ENCODE results near the gene OLIG1. TPM values are rescaled to one million over a fixed set of nuclear protein-coding genes. Genes with fewer than 3 reads are reported as not detected.

Gene OLIG1
- total RNA-seq, 1 donor from 2014 or later: not detected

DNA sequence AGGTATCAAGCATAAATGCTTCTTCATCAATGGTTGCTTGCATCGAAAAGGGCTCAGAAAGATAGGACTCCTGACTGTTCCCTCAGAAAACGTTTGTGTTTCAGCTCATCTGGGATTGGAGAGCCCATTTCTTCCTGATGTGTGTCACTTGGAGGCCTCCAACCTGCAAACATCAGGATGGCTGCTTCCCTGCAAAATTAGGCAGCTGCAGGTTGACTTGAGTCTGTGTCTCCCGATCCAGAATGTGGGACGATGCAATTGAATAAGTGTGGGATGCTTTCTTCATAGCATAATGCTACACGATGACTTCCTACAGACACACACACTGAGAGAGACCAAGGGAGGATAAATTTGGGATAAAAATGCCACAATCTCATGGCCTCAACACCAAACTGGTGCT, 42.2 kb downstream of the OLIG1 start:
- Histone ChIP-seq H3K27me3 (no peaks in the 10 kb centered on the region), H3K9me3 (no peaks in the 10 kb centered on the region), H3K4me3 (no peak overlapping the region), H3K27ac (no peak overlapping the region), H3K36me3 (no peaks in the 10 kb centered on the region), H3K4me1 (peaks cover 8% of the 10 kb centered on the region)
- DNase-seq (ENCODE audit: extremely low spot score in 2 of 2): no peak
- TF ChIP-seq POLR2AphosphoS5 (IDR thresholded peaks at IDR 0.05; ENCODE audit: insufficient read depth in 1 of 2, low read depth in 1 of 2) (no peak), POLR2A (IDR thresholded peaks at IDR 0.05) (no peak)
- TF ChIP-seq, protein P1, sequence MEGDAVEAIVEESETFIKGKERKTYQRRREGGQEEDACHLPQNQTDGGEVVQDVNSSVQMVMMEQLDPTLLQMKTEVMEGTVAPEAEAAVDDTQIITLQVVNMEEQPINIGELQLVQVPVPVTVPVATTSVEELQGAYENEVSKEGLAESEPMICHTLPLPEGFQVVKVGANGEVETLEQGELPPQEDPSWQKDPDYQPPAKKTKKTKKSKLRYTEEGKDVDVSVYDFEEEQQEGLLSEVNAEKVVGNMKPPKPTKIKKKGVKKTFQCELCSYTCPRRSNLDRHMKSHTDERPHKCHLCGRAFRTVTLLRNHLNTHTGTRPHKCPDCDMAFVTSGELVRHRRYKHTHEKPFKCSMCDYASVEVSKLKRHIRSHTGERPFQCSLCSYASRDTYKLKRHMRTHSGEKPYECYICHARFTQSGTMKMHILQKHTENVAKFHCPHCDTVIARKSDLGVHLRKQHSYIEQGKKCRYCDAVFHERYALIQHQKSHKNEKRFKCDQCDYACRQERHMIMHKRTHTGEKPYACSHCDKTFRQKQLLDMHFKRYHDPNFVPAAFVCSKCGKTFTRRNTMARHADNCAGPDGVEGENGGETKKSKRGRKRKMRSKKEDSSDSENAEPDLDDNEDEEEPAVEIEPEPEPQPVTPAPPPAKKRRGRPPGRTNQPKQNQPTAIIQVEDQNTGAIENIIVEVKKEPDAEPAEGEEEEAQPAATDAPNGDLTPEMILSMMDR (IDR thresholded peaks at IDR 0.05): no peak
- intact Hi-C loops (cut with DNase I): no loop called here

DNA sequence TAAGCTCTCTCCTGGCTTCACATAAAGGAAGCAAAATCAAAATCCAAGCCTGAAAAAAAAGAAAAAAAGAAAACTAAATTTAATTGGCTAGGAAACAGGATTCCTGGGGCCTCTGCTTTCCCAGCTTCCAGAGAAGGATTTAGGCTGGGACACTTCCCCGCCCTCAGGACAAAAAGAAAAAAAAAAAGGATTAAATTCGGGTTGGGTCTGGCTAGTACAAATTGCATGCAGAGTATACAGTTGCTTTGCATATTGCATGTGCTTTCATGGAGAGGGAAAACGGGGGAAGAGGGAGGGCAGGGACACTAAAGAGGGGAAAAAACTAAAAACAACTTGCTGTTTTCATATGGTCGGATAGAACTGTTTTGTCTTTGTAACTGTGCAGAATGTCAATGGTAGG, 42.7 kb downstream of the OLIG1 start:
- peaks cover 8% of the 10 kb centered on the region for H3K4me1 ChIP-seq
- no peak overlapping the region for H3K27ac ChIP-seq
- intact Hi-C loops (cut with DNase I): no loop called here
- no peaks in the 10 kb centered on the region for H3K27me3 ChIP-seq
- no peaks in the 10 kb centered on the region for H3K9me3 ChIP-seq
- TF ChIP-seq, protein P1 (IDR thresholded peaks at IDR 0.05): no peak
- no peak for TF ChIP-seq POLR2AphosphoS5 (IDR thresholded peaks at IDR 0.05; ENCODE audit: insufficient read depth in 1 of 2, low read depth in 1 of 2)
- no peak for TF ChIP-seq POLR2A (IDR thresholded peaks at IDR 0.05)
- H3K36me3 ChIP-seq: no peaks in the 10 kb centered on the region
- no peak for DNase-seq (ENCODE audit: extremely low spot score in 2 of 2)
- H3K4me3 ChIP-seq: no peak overlapping the region

DNA sequence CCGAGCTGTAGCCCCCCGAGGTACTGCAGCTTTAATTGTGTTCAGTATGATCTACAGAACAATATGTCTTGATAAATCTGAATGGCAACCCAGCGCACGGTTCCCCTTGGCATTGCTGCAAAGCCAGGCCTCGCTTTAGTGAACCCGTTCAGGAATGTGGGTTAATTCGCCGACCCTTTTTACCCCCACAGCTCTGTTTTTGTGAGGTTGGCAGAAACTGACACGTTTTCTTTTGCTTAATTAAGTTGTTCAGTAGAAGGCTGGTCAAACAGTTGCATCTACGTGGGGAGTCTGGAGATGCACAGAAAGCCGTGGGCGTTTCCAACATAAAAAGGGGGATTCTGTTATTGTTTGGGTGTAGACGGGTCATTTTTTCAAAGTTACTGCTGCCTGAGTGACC, 43.2 kb downstream of the OLIG1 start:
- Histone ChIP-seq H3K27me3 (no peaks in the 10 kb centered on the region), H3K9me3 (no peaks in the 10 kb centered on the region), H3K4me3 (no peak overlapping the region), H3K36me3 (no peaks in the 10 kb centered on the region), H3K27ac (no peak overlapping the region), H3K4me1 (peaks cover 8% of the 10 kb centered on the region)
- TF ChIP-seq POLR2AphosphoS5 (IDR thresholded peaks at IDR 0.05; ENCODE audit: insufficient read depth in 1 of 2, low read depth in 1 of 2): no peak
- TF ChIP-seq, protein P1 (IDR thresholded peaks at IDR 0.05): no peak
- no peak for TF ChIP-seq POLR2A (IDR thresholded peaks at IDR 0.05)
- intact Hi-C loops (cut with DNase I): no loop called here
- no peak for DNase-seq (ENCODE audit: extremely low spot score in 2 of 2)

DNA sequence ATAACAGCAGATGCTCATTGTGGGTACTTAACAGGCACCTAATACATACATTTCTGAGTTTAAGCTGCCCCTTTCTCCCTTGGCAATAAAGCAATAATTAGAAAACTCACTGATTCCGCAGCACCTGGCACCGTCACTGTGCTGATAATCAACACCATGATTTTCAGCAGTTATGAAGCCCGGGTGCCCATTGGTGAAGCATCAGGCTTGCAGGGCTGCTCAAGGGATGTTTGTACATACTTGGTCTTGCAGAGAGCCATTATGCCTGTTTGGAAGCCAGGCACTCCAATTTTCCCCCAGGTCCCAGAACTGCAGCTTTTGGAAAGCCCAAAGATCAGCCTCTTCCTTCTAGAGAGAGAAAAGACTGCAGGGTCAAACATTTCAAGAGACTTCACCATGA, 44.3 kb downstream of the OLIG1 start:
- Histone ChIP-seq H3K9me3 (no peaks in the 10 kb centered on the region), H3K27me3 (no peaks in the 10 kb centered on the region), H3K4me1 (peaks cover 8% of the 10 kb centered on the region), H3K4me3 (no peak overlapping the region), H3K27ac (no peak overlapping the region), H3K36me3 (no peaks in the 10 kb centered on the region)
- intact Hi-C loops (cut with DNase I): no loop called here
- DNase-seq (ENCODE audit: extremely low spot score in 2 of 2): no peak
- TF ChIP-seq POLR2A (IDR thresholded peaks at IDR 0.05) (no peak), POLR2AphosphoS5 (IDR thresholded peaks at IDR 0.05; ENCODE audit: insufficient read depth in 1 of 2, low read depth in 1 of 2) (no peak)
- TF ChIP-seq, protein P1 (IDR thresholded peaks at IDR 0.05): no peak

DNA sequence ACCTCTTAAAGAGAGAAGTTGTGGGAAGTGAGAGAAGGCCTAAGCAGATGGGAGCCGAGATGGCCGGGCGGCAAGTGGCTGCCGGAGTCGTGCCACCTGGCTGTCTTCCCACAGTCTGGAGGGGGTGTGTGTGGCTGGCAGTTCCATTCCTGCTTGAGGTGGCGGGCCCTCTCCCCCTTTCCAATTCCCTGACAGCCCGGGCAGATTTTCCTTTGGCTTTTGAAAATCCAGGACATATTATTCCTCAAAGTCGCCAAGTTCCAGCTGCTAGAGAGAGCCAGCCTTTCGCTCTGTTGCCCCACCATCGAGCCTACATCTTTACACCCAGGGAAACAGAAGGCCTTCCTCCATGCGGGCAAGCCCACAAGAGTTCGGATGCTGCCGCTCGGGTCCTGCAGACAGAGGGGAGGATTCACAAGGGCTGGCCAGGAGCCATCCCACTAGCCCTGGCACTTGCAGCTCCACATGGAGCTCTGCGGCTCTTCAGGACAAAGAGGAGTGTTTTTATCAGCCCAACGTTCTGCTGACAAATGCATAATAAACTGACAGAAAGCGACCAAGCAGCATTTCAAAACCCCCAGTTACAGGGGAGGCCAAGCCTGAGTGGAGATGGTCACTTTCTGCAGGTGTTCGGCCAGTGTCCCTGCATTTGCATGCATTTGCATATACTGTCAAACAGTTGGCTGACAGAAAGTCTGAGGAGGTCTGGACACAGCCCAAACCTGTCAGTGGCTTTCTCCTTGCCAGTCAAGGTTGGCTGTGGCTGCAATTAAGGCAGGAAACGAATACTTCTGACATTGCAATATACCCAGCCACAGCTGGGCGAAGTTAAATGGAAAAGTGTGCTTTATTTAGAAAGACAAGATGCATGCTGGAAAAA, 45.9 kb downstream of the OLIG1 start:
- TF ChIP-seq POLR2AphosphoS5 (IDR thresholded peaks at IDR 0.05; ENCODE audit: insufficient read depth in 1 of 2, low read depth in 1 of 2) (no peak), POLR2A (IDR thresholded peaks at IDR 0.05) (no peak)
- TF ChIP-seq, protein P1 (IDR thresholded peaks at IDR 0.05): no peak

More for the DNA sequence above, 45.9 kb downstream of the OLIG1 start:
- H3K27me3 ChIP-seq: no peaks in the 10 kb centered on the region
- no peak overlapping the region for H3K4me3 ChIP-seq
- no peak for DNase-seq (ENCODE audit: extremely low spot score in 2 of 2)
- intact Hi-C loops (cut with DNase I): no loop called here
- H3K27ac ChIP-seq: no peak overlapping the region
- no peaks in the 10 kb centered on the region for H3K9me3 ChIP-seq
- H3K36me3 ChIP-seq: no peaks in the 10 kb centered on the region
- H3K4me1 ChIP-seq: no peaks in the 10 kb centered on the region
